GM19193 (cell line): ENCODE measurements around the gene OMP.

Experiments
- POLR2A ChIP-seq: IDR thresholded peaks from 4 replicates; pipeline ENCODE4 v1.6.1; 2011; ENCODE audit not compliant: insufficient read depth, insufficient read length; ENCODE audit errors: extremely low read depth

Gene OMP

GRCh38 chr11:77090046-77090372 is 12.6 kb upstream of the OMP start:
- no peak for TF ChIP-seq POLR2A

GRCh38 chr11:77090373-77091111 is 12.1 kb upstream of the OMP start:
- no peak for TF ChIP-seq POLR2A

GRCh38 chr11:77091146-77091940 is 11.3 kb upstream of the OMP start:
- no peak for TF ChIP-seq POLR2A

GRCh38 chr11:77092382-77092781 is 10.3 kb upstream of the OMP start:
- no peak for TF ChIP-seq POLR2A

- no peak for TF ChIP-seq POLR2A
Observed at GRCh38 chr11:77093056-77093891, 9.4 kb upstream of the OMP start.

- no peak for TF ChIP-seq POLR2A
Observed at GRCh38 chr11:77093987-77094840, 8.4 kb upstream of the OMP start.

GRCh38 chr11:77094841-77095365 is 7.7 kb upstream of the OMP start:
- no peak for TF ChIP-seq POLR2A

- no peak for TF ChIP-seq POLR2A
Observed at GRCh38 chr11:77095551-77096490, 6.8 kb upstream of the OMP start.

GRCh38 chr11:77096591-77097019 is 6.0 kb upstream of the OMP start:
- no peak for TF ChIP-seq POLR2A

- no peak for TF ChIP-seq POLR2A
Observed at GRCh38 chr11:77100166-77101042, 2.2 kb upstream of the OMP start.

GRCh38 chr11:77101043-77101537 is 1.6 kb upstream of the OMP start:
- TF ChIP-seq POLR2A = no peak

- TF ChIP-seq POLR2A = no peak
Observed at GRCh38 chr11:77103319-77103718, 679 bp downstream of the OMP start.

- TF ChIP-seq POLR2A = no peak
Observed at GRCh38 chr11:77104727-77105126, 2.1 kb downstream of the OMP start.

GRCh38 chr11:77106321-77106720 is 3.7 kb downstream of the OMP start:
- TF ChIP-seq POLR2A = no peak
